GM19438 (cell line): ENCODE results near the gene ZNF749.
A peak's percentile ranks its signal among the peaks of the same experiment; 100 is the strongest.

Source experiments
- ATAC-seq: cut with Tn5 transposase; IDR thresholded peaks from one replicate; pipeline ENCODE4 v1.9.1; 2021; ENCODE audit warnings: low read depth; ENCODE audit not compliant: unreplicated experiment

The ZNF749 gene

DNA sequence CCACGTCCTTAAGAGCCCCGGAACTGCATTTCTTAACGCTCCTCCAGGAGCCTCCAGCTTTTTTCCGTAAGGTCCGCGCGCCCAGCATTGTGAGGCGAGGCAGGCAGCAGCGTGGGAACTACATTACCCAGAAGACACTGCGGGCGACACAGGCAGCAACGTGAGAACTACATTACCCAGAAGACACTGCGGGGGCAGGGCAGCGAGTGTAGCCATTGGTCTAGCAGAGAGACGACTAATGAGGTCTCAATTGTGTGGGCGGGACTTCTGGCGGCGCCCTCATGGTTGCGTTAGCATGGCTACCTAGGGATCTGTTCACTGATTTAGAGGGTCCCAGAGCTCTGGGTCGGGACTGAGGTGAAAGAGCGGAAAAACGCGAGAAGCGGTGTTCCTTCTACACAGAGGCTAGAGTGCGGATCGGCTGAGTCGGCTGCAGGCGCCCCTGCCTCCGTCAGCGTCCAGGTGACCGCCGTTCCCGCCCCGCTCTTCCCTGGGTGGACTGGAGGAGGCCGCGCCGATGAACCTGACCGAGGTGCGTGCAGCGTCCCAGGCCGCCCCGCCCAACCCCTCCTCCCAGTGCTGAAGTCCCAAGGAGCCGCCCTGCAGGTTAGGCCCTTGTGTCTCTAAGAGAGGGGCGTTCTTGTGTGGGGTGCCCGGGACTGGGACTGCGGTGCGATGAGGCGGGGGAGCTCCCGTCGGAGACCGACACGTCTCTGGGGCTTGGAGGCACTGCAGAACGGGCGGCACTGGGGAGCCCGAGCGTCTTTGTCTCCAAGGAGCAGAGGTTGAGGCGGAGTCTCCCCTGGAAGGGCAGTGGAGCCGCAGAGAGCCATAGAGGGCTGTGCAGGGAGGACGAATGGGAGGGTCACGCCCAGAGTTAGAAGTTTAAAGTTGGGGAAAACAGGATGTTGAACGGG, at the start of gene ZNF749:
ZNF749 (plus strand) TSS at position 264 of the 917 bp plus-strand sequence; CDS start at position 518, 254 bp downstream.
- peak; percentile 97 for ATAC-seq

DNA sequence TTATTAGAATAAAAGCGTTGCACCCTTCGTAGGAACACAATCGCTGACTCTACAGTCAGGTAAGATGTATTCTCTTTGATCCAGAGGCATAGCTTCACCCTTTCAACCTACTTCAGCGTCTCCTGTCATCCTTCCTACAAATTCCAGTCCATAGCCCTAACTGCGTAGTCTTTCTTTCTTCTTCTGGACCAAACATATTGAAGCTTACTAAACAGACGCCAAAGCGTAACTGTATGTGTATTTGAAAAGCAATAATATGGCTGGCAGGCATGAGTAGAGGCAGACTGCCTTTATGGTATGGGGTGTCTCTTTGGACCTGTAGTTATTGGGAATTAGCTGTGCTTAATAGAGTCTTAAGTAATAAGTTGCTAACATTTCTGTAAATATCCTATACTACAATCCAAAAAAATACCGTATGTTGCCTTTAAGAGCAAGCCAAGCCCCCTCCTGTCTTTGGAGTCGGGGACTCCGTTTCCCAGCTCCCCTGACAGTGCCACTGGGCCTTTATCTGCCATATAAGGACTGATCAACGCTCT, 45.9 kb upstream of the ZNF749 start:
- peak; percentile 16 for ATAC-seq

DNA sequence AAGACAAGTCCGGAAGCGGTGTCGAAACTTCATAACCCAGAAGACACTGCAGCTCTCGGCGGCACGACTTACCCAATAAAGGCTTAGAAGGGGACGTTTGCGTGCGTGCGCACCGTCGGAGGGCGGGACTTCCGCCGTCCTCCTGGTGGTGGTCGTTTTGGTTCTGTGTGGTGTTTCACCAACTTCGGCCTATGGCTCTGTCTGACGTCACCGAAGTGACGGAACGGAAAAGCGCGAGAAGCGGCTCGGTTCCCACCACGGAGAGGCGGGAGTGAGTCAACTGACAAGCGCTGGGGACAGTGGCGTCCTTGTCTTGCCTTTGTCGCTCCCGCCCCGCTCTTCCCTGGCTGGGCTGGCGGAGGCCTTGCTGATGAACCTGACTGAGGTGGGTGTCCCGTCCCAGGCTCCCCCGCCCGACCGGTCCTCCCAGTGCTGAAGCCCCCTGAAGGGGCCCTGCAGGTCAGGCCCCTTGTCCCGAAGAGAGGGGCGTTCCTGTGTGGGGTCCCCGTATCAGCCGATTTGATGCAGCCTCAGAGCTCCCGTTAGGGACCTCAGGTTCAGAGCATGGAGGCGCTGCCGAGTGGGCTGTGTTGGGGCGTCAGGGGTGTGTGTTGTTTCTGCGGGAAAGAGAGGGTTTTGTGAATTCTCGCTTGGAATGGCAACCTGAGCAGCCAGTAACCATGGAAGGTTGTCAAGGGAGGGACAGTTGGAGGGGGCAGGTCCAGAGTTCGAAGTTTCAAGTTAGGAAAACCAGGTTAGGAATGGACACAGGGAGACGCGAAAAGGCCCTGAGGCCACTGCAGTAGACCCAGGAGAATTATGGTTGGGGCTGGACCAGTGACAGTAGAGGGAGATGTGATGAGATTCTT, 45.2 kb upstream of the ZNF749 start, which contains the start of gene ZNF548:
ZNF548 (plus strand) TSS at position 125 of the 869 bp plus-strand sequence; CDS start at position 371, 246 bp downstream.
- peak; percentile 91 for ATAC-seq

DNA sequence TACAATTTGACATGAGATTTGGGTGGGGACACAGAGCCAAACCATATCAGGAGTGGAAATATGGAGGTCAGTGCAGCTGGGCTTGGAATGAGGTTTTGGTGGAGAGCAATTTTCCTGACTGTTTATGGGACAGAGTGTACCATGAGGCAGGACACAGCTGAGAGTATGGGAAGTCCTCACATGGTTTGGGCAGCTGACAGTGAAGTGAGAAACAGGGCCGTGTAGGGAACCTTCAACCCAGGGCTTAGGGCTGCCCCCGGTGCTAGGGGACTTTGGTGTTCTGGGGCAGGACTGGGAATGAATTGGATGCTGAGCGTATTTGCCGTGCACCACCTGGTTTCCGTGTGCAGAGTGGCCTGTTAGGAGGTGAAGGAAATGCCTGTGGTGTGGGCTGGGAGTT, 39.4 kb upstream of the ZNF749 start:
- no peak for ATAC-seq

DNA sequence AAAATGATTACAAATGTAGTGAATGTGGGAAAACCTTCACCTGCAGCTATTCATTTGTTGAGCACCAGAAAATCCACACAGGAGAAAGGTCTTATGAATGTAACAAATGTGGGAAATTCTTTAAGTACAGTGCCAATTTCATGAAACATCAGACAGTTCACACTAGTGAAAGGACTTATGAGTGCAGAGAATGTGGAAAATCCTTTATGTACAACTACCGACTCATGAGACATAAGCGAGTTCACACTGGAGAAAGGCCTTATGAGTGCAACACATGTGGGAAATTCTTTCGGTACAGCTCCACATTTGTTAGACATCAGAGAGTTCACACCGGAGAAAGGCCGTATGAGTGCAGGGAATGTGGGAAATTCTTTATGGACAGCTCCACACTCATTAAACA, 36.3 kb upstream of the ZNF749 start:
- ATAC-seq = no peak

DNA sequence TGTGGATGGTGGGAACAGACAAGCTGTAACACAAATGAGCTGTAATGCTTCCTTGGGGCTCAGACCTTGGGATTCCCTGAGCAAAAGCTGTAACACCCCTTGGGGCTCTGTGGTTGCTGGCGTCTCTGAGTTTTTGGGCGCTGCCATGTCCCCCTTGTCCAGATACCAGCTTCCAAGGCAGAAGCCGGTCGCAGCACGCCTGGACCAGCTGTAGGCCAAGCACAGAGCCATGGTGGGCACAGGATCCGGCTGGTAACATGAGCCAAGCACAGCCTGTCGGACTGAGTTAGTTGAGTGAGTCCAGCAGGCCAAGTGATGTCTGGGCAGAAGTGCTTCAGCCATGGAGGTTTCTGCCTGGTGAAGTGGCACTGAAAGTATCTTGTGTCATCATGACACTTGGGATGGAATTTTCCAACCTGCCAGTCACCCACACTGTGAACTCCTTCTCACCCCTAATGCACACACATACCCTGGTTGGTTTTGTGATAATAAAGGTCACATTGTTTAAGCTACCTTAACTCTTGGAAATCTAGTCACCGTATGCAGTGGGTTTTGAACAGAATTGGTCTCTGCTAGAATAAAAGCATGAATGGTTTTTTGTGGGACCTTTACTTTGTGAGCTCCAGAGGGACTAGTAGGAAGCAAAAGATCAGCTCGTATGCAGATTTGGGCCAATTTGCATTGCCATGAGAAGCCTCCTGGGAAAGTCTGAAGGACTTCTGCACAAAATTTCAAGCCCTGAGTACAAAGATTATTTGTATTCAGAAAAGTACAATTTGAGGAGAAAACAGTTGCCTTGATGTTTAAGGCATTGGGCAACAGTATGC, 31.2 kb upstream of the ZNF749 start:
- no peak for ATAC-seq

DNA sequence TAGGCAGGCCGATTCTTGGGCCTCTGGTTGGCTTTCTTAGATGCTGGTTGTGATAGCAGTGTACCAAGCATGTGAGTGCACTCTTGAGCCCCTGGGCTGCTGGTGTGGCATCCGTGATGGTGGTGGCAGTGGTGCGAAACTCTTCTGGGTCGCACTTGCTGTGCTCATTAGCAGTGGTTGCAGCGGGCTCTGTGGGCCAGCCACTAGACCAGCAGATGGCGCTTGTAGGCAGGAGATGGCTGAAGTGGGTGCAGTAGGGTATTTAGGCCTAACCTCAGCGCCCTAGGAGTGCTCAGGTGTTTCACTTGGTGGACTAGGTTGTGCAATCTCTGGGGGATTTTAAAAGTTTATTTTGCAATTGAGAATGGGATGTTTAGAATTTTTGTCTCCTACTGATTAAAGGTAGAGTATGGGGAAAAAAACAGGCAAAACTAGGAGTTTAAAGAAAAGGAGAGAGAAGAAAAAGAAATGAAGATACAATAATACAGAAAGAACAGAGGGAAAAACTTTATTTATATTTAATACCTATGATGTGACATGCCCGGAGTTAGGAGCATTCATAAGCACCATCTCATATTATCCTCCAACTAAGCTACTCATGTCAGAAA, 28.5 kb upstream of the ZNF749 start:
- ATAC-seq = no peak

DNA sequence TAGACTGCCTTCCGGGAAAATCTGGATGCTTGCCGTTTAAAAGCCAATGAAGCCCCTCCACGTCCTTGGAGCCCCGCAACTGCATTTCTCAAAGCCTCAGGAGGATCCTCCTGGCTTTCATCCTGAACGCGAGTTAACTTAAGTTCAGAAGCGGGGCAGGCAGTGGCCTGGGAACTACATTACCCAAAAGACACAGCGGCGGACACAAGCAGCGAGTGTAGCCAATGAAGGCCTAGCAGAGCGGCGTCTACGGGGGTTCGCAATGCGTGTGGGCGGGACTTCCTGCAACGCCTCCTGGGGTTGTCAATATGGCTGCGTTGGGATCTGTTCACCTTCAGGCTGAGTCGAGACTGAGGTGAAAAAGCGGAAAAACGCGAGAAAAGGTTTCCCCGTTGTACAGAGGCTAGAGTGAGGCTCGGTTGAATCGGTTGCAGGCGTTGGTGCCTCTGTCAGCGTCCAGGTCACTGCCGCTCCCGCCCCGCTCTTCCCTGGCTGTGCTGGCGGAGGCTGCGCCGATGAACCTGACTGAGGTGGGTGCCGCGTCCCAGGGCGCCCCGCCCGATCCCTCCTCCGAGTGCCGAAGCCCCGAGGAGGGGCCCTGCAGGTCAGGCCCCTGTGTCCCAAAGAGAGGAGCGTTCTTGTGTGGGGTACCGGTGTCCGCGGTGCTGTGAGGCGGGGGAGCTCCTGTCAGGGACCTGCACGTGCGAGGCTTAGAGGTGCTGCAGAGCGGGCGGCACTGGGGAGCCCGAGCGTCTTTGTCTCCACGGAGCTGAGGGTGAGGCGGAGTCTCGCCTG, 24.1 kb upstream of the ZNF749 start, which contains the start of gene ZNF17:
ZNF17 (plus strand) TSS at position 285 of the 795 bp plus-strand sequence. CDS start 2,455 bp downstream, outside the sequence.
- peak; percentile 99 for ATAC-seq

DNA sequence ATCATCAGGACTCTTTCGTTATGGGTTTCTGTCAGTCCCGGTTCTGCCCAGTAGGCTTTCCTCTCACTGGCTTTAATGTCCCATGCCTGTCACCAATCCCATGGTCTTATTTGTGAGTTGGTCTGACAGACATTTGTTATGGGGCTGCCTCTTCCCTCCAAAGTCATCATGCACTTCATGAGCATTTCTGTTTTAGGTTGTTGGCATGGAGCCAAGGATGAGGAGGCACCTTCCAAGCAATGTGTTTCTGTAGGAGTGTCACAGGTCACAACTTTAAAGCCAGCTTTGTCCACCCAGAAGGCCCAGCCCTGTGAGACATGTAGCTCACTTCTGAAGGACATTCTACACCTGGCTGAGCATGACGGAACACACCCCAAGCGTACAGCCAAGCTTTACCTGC, 15.7 kb upstream of the ZNF749 start:
- no peak for ATAC-seq

DNA sequence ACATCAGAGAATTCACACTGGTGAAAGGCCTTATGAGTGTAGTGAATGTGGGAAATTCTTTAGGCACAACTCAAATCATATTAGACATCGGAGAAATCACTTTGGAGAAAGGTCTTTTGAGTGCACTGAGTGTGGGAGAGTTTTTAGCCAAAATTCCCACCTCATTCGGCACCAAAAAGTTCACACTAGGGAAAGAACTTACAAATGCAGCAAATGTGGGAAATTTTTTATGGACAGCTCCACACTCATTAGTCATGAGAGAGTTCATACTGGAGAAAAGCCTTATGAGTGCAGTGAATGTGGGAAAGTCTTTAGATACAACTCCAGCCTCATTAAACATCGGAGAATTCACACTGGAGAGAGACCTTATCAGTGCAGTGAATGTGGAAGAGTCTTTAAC, 14.1 kb upstream of the ZNF749 start:
- ATAC-seq = no peak

DNA sequence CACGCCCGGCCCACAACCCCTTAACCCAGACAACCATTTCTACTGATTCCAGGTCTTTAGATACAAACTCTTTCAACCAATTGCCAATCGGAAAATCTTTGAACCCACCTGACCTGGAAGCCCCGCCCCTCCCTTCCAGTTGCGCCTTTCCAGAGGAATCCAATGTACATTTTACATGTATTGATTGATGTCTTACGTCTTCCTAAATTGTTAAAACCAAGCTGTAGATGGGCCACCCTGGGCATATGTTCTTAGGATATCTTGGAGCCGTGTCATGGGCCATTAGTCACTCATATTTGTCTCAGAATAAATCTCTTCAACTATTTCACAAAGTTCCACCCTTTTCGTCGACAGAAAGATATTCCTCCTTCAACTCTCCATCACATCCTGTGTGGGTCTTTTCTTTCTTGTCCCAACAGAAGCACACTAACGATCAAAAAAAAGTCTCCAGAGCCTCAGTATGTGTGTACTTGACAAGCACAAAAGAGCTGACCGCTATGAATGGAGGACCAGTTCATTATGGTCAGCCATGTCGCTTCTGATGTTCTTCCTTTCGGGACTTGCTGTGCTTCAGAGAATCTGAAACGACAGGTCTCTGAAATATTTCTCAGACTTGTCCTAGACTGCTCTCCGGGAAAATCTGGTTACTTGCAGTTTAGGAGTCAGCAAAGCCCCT, 601 bp upstream of the ZNF749 start:
- peak; percentile 12 for ATAC-seq

DNA sequence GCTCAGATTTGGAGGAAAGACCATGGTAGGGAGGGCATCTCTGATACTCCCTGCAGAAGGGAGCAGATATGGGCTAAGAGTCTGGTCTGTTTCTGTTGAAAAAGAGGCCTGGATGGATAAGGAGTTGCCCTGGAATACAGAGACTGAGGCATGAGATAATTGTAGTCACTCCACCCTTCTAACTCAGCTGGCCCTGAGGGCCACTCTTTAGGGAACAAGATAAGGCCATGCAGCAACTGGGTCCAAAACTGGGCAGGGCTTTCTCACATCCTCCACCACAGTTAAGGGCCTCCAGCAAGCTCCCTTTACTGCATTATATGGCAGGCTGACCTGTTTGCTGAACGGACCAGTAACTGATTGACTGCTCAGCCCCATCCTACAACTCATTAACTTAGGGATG, 1.3 kb downstream of the ZNF749 start:
- no peak for ATAC-seq

DNA sequence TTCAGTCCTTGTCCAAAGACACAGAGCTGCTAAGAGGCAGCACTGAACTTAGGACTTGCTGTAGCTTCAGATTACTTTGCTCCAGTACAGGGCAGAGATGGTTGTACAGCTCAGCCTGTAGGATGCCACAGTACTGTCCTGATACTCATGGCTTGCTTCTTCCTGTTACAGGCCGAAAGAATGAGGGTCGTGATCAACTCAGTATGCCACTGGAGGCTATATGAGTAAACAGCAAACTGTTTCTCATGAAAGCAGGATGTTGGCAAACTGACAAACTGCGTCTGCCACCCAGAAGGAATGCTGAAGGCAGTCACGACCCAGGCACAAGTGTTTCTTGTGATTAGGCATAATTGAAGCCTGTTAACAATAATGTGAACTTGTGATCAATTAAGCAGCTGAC, 2.8 kb downstream of the ZNF749 start:
- ATAC-seq = no peak

DNA sequence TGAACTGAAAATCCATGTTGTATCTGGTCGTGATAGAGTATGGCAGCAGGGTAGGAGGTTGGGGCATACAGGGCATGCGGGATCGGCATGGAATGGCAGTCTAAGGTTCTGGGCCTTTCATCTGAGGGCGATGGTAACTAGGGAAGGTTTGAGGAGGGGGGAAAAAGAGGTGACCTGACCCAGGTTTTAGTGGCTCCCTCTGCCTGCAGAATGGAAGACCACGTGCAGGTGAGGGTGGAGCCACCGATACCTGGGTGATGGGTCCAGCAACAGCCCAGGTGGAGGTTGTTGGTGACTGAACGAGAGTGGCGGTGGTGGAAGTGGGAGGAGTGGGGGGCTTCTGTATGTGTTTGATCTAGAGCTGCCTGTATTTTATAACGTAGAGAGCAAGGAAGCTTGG, 3.8 kb downstream of the ZNF749 start:
- ATAC-seq = no peak

DNA sequence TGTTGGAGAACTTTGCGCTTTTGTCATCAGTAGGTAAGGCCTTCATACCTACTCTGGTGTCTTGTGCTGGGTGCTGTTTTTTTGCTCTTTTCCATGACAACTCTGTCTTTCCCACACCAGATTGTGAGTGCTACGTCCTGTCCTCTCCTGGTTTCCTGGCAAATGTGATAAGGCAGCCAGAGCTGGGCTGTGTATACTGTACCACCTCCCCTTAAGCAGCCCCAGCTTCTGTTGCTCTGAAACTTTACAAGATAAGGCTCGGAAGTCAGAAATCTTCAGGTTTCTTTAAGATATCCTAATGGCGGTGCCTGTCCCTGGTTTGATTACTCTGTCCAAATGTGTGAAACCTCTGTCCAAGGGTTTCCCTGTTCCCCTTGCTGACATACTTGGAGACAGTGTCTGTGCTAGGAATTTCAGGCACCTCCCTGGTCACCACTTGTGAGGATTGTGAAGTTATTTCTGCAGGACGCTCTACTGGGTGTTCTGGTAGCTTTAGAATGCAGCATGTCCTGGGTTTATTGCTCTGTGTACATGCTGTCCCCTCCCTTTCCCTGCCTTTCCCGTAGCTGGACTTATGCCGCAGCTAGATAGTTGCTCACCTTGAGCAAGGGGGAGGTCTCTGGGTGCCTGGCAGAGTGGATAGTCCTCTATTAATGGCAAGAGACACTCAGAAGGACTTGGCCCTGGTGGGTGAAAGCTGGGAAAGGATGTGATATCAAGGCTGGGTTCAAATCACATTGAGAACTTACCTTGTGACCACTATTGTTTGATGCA, 7.0 kb downstream of the ZNF749 start:
- ATAC-seq = no peak

DNA sequence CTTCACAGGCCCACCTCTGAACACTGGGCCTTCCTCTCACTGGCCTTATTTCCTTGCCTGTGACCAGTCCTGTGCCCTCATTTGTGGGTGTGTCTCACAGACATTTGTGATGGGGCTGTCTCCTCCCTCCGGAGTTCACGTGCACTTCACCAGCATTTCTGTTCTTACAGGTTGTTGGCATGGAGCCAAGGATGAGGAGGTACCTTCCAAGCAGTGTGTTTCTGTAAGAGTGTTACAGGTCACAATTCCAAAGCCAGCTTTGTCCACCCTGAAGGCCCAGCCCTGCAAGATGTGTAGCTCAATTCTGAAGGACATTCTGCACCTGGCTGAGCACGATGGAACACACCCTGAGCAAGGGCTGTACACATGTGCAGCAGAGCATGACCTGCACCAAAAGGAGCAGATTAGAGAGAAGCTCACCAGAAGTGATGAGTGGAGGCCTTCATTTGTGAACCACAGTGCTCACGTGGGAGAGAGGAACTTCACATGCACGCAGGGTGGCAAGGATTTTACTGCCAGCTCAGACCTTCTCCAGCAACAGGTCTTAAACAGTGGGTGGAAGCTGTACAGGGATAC, 8.1 kb downstream of the ZNF749 start:
- ATAC-seq = no peak

DNA sequence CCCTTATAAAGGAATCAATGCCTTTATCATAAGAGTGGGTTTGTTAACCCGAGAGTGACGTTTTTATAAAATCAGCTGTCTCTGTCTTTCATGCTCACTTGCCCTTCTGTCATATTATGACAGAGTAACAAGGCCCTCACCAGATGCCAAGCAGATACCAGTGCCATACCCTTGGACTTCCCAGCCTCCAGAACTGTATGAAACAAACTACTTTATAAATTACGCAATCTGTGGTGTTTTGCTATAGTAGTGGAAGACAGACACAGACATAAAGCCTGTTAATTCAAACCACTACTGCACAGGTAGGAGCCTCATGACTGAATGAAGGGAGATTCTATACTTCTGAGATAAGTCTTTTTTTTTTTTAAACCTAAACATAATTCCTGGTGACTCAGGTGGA, 17.2 kb downstream of the ZNF749 start:
- no peak for ATAC-seq
